ENCODE results near the gene ZNF474. TPM values are rescaled to one million over a fixed set of nuclear protein-coding genes. Genes with fewer than 3 reads are reported as not detected.

Gene ZNF474
- total and polyA plus RNA-seq, 2 of the 8 experiments (the other 6 are each of a cell fraction or from before 2014, with no cell fraction given) = not detected

- no peak for FAIRE-seq
Measured at GRCh38 chr5:122105909-122106308, 23.4 kb upstream of the ZNF474 start.

More at GRCh38 chr5:122105909-122106308, 23.4 kb upstream of the ZNF474 start:
- Histone ChIP-seq H3K27ac (ENCODE audit: low read depth, low read length) (no peak overlapping the region), H3K14ac (ENCODE audit: insufficient read length) (no peak overlapping the region), H2AK5ac (ENCODE audit: low read depth, low read length) (no peak overlapping the region), H4K5ac (ENCODE audit: insufficient read length, low read depth, low read length) (no peak overlapping the region), H2BK120ac (replicated peaks; ENCODE audit: low read depth, low read length) (no peak overlapping the region), H3K18ac (ENCODE audit: extremely low read depth, low read length) (no peak overlapping the region), H3K79me2 (ENCODE audit: control insufficient read depth in 1 of 2, insufficient read depth in 2 of 2, low read length in 2 of 2) (no peaks in the 10 kb centered on the region), H3K36me3 (ENCODE audit: control insufficient read depth in 2 of 4, insufficient read depth in 4 of 4, low read length in 3 of 4) (no peaks in the 10 kb centered on the region), H3K27me3 (replicated peaks in 1 of 4; ENCODE audit: control insufficient read depth in 3 of 4, extremely low read depth in 1 of 4, insufficient read depth in 3 of 4, low read length in 3 of 4) (peaks cover 0 to 1% (median 0%) of the 10 kb centered on the region in 4 experiments; a peak in 1 of 7 replicates), H3K4me3 (ENCODE audit: extremely low read depth in 1 of 4, insufficient read depth in 2 of 4, low read depth in 3 of 4, low read length in 4 of 4) (no peak overlapping the region), H2BK20ac (ENCODE audit: low read length) (no peak overlapping the region), H4K8ac (ENCODE audit: extremely low read depth, insufficient read depth, low read length) (no peak overlapping the region), H3K79me1 (ENCODE audit: low read depth, low read length) (no peaks in the 10 kb centered on the region), H3K9me3 (ENCODE audit: insufficient read depth in 2 of 2, low read depth in 1 of 2, low read length in 1 of 2) (no peaks in the 10 kb centered on the region), H2AFZ (ENCODE audit: low read length) (no peak overlapping the region), H3K23ac (ENCODE audit: insufficient read length) (no peak overlapping the region), H2BK15ac (ENCODE audit: low read length) (no peak overlapping the region), H4K91ac (replicated peaks; ENCODE audit: insufficient read length, low read length) (no peak overlapping the region), H3K56ac (replicated peaks; ENCODE audit: insufficient read length, low read depth, low read length) (no peak overlapping the region), H2BK12ac (ENCODE audit: low read depth, low read length) (no peak overlapping the region), H3K4me2 (ENCODE audit: insufficient read depth in 1 of 2, low read depth in 2 of 2, low read length in 2 of 2) (no peak overlapping the region), H3K23me2 (ENCODE audit: low read depth, low read length) (no peaks in the 10 kb centered on the region), H3K4ac (replicated peaks; ENCODE audit: insufficient read length, low read depth, low read length) (no peak overlapping the region), H3K9ac (replicated peaks in 1 of 4; ENCODE audit: extremely low read depth in 1 of 4, low read depth in 3 of 4, low read length in 3 of 4) (no peak overlapping the region), H4K20me1 (replicated peaks in 1 of 2; ENCODE audit: control insufficient read depth in 1 of 2, insufficient read depth in 2 of 2, low read length in 2 of 2) (no peaks in the 10 kb centered on the region), H2BK5ac (ENCODE audit: low read depth, low read length) (no peak overlapping the region), H3K4me1 (replicated peaks in 1 of 4; ENCODE audit: control insufficient read depth in 3 of 4, insufficient read depth in 4 of 4, low read length in 3 of 4) (no peaks in the 10 kb centered on the region; a peak in 1 of 7 replicates)
- no peak for TF ChIP-seq RNF2 (IDR thresholded peaks at IDR 0.05; ENCODE audit: borderline replicate concordance, low read depth, low read length, missing control alignments, poor library complexity, severe bottlenecking)
- TF ChIP-seq TCF12 (IDR thresholded peaks at IDR 0.05; ENCODE audit: low read depth, low read length) = no peak
- TF ChIP-seq GTF2F1 (IDR thresholded peaks at IDR 0.05; ENCODE audit: borderline replicate concordance, low read depth, low read length) = no peak
- no peak for TF ChIP-seq POLR2A (IDR thresholded peaks at IDR 0.05; ENCODE audit: control extremely low read depth in 1 of 2, low read depth in 2 of 2, low read length in 2 of 2)
- no peak for TF ChIP-seq EZH2 (IDR thresholded peaks at IDR 0.05; ENCODE audit: low read depth, low read length, severe bottlenecking)
- no peak for DNase-seq (ENCODE audit: low read depth in 1 of 2, low spot score in 2 of 2)
- CTCF ChIA-PET (ENCODE audit: partially characterized antibody) = interaction anchor here (1.1 kb wide), 1 partner anchor 51 kb away, joined by 3 read pairs; no protein-coding TSS in a partner anchor
- WGBS, 2 experiments (ENCODE audit: extremely low coverage in 1 of 2, insufficient coverage in 1 of 2, insufficient read length in 1 of 2, insufficient replicate concordance in 2 of 2, low coverage in 1 of 2, low lambda C conversion rate in 2 of 2, missing lambda C conversion rate in 1 of 2) = 90% methylated on average over 2 of the region's 2 CpGs; no CpG with 5 or more reads in 1 of the 2 experiments
- POLR2A ChIA-PET (ENCODE audit: partially characterized antibody) = interaction anchor here (0.9 kb wide), 1 partner anchor 29 kb away, joined by 3 read pairs; no protein-coding TSS in a partner anchor

All from H1 (cell line).